HCT116 (cell line): ENCODE measurements around the gene TNRC6C. TPM values are rescaled to one million over a fixed set of nuclear protein-coding genes. Genes with fewer than 3 reads are reported as not detected.

ENCODE experiments used
- ATAC-seq: fragments of 200-7000 bp; cut with Tn5 transposase; 2 replicates; pipeline ENCODE4 v1.9.1; 2020; ENCODE audit warnings: mild to moderate bottlenecking, moderate library complexity
- BruUV-seq: library from RNA; stranded (reverse); fragments of 400-500 nt; replicated peaks from 2 replicates; lab custom pipeline; 2021; lab: Mats Ljungman, UMichigan
- CTCF ChIA-PET: fragments of 300-600 bp; sonication (Branson Sonifier 250); formaldehyde crosslinking; loops from one replicate; lab custom pipeline; 2021; ENCODE audit warnings: antibody characterized with exemption; lab: Charles Lee
- POLR2A ChIA-PET: fragments of 300-600, 350-600 bp; sonication (Branson Sonifier 250); formaldehyde crosslinking; loops from one replicate; lab custom pipeline; 2021; ENCODE audit warnings: antibody characterized with exemption; lab: Charles Lee
- RAD21 ChIA-PET, 2 experiments: fragments of 300-600 bp; sonication (Branson Sonifier 250); formaldehyde crosslinking; loops; one replicate each; lab custom pipeline; 2023; ENCODE audit warnings: low total read pairs in 2 of 2; ENCODE audit not compliant: uncharacterized antibody in 2 of 2, unreplicated experiment in 2 of 2, low non-redundant PET in 1 of 2; lab: Charles Lee
- DNase-seq: peaks from one replicate; pipeline ENCODE4 v3.0.0-alpha.2; 2010; ENCODE audit warnings: low read depth, low spot score
- H2AFZ ChIP-seq: fragments of 200-600 bp; shearing (Covaris generic), sonication (generic); 2 replicates; pipeline ENCODE4 v1.6.1; 2017; ENCODE audit warnings: low read depth, mixed run types, mixed read lengths, antibody characterized with exemption, low read length; ENCODE audit not compliant: poor library complexity, severe bottlenecking
- H3K27ac ChIP-seq: 2 replicates; pipeline ENCODE4 v1.5.1; 2012; ENCODE audit warnings: low read depth, low read length
- H3K27me3 ChIP-seq: fragments of 200-600 bp; sonication (generic); 2 replicates; pipeline ENCODE4 v1.6.1; 2016; ENCODE audit warnings: mixed run types, low read length, mixed read lengths; ENCODE audit not compliant: insufficient read depth
- H3K36me3 ChIP-seq, 2 experiments: fragments of 200-500 bp in 1 of 2; fragments of 200-600 bp in 1 of 2; sonication (Bioruptor generic) in 1 of 2; sonication (generic) in 1 of 2; 2 replicates each; pipeline versions ENCODE4 v1.5.1 to v1.6.1; 2014 to 2016; ENCODE audit warnings: low read length in 2 of 2, inconsistent platforms in 1 of 2, mixed read lengths in 1 of 2, mixed run types in 1 of 2; ENCODE audit not compliant: insufficient read depth in 2 of 2, control insufficient read depth in 1 of 2
- H3K4me1 ChIP-seq, 2 experiments: fragments of 200-600 bp in 1 of 2; sonication (generic) in 1 of 2; 2 replicates each; pipeline versions ENCODE4 v1.5.1 to v1.6.1; 2012 to 2017; ENCODE audit warnings: low read length in 2 of 2, inconsistent platforms in 1 of 2, mild to moderate bottlenecking in 1 of 2, mixed read lengths in 1 of 2, mixed run types in 1 of 2, moderate library complexity in 1 of 2; ENCODE audit not compliant: insufficient read depth in 2 of 2, control insufficient read depth in 1 of 2
- H3K4me2 ChIP-seq: fragments of 200-600 bp; sonication (generic); 2 replicates; pipeline ENCODE4 v1.6.1; 2017; ENCODE audit warnings: mixed run types, low read length, mixed read lengths
- H3K4me3 ChIP-seq, 2 experiments: fragments of 200-600 bp in 1 of 2; sonication (generic) in 1 of 2; replicated peaks in 1 of 2; 2 replicates each; pipeline ENCODE4 v1.5.1; 2011 to 2016; ENCODE audit warnings: low read length in 2 of 2, control low read depth in 1 of 2, low read depth in 1 of 2, mild to moderate bottlenecking in 1 of 2, mixed read lengths in 1 of 2, mixed run types in 1 of 2
- H3K79me2 ChIP-seq: fragments of 200-600 bp; sonication (generic); 2 replicates; pipeline ENCODE4 v1.6.1; 2017; ENCODE audit warnings: mild to moderate bottlenecking, mixed run types, low read length, moderate library complexity, mixed read lengths; ENCODE audit not compliant: insufficient read depth
- H3K9ac ChIP-seq: fragments of 200-600 bp; sonication (generic); 2 replicates; pipeline ENCODE4 v1.6.1; 2016; ENCODE audit warnings: low read length, mixed read lengths
- H3K9me2 ChIP-seq: fragments of 200-600 bp; sonication (generic), shearing (Covaris generic); 2 replicates; pipeline ENCODE4 v1.6.1; 2017; ENCODE audit warnings: mixed run types, mild to moderate bottlenecking, moderate library complexity; ENCODE audit not compliant: insufficient read depth
- H3K9me3 ChIP-seq, 2 experiments: fragments of 200-500 bp in 1 of 2; fragments of 200-600 bp in 1 of 2; sonication (Bioruptor generic) in 1 of 2; sonication (generic) in 1 of 2; 2 replicates each; pipeline ENCODE4 v1.6.1; 2014 to 2017; ENCODE audit warnings: low read length in 2 of 2, mixed read lengths in 2 of 2, inconsistent platforms in 1 of 2, low read depth in 1 of 2, mild to moderate bottlenecking in 1 of 2, mixed run types in 1 of 2, moderate library complexity in 1 of 2; ENCODE audit not compliant: control insufficient read depth in 1 of 2, insufficient read depth in 1 of 2
- H4K20me1 ChIP-seq: fragments of 200-600 bp; sonication (generic), shearing (Covaris generic); 2 replicates; pipeline ENCODE4 v1.6.1; 2017; ENCODE audit warnings: mixed run types, mild to moderate bottlenecking, moderate library complexity; ENCODE audit not compliant: insufficient read depth
- ATF3 ChIP-seq: IDR thresholded peaks from 2 replicates; pipeline ENCODE4 v1.6.1; 2012
- CBX3 ChIP-seq: IDR thresholded peaks from 2 replicates; pipeline ENCODE4 v1.6.1; 2012; ENCODE audit warnings: low read depth
- CEBPB ChIP-seq: IDR thresholded peaks from 2 replicates; pipeline ENCODE4 v1.6.1; 2012; ENCODE audit warnings: low read depth
- CTCF ChIP-seq, 3 experiments: fragments of 200-600 bp in 1 of 3; sonication (generic) in 1 of 3; IDR thresholded peaks in 2 of 3; conservative IDR thresholded peaks in 1 of 3; 2 replicates each; pipeline ENCODE4 v1.5.1; 2012 to 2017; ENCODE audit warnings: low read depth in 2 of 3, low read length in 2 of 3, antibody characterized with exemption in 1 of 3, borderline replicate concordance in 1 of 3, control low read depth in 1 of 3, mild to moderate bottlenecking in 1 of 3, mixed read lengths in 1 of 3, mixed run types in 1 of 3, moderate library complexity in 1 of 3; ENCODE audit not compliant: insufficient read depth in 1 of 3
- ELF1 ChIP-seq: IDR thresholded peaks from 2 replicates; pipeline ENCODE4 v1.6.1; 2012; ENCODE audit warnings: low read depth, borderline replicate concordance
- EZH2 ChIP-seq: fragments of 200-600 bp; sonication (generic); IDR thresholded peaks from 2 replicates; pipeline ENCODE4 v1.6.1; 2017; ENCODE audit warnings: antibody characterized with exemption, mixed run types
- FOSL1 ChIP-seq: IDR thresholded peaks from 2 replicates; pipeline ENCODE4 v1.6.1; 2012; ENCODE audit warnings: low read depth
- JUND ChIP-seq: IDR thresholded peaks from 2 replicates; pipeline ENCODE4 v1.6.1; 2012
- MAX ChIP-seq: IDR thresholded peaks from 2 replicates; pipeline ENCODE4 v1.6.1; 2012
- POLR2A ChIP-seq: IDR thresholded peaks from 2 replicates; pipeline ENCODE4 v1.7.0; 2011; ENCODE audit warnings: borderline replicate concordance; ENCODE audit not compliant: insufficient read depth, insufficient read length; ENCODE audit errors: extremely low read depth
- RAD21 ChIP-seq: IDR thresholded peaks from 2 replicates; pipeline ENCODE4 v1.6.1; 2012; ENCODE audit warnings: low read depth, mild to moderate bottlenecking
- SIN3A ChIP-seq: IDR thresholded peaks from 2 replicates; pipeline ENCODE4 v1.6.1; 2012; ENCODE audit warnings: low read depth
- SP1 ChIP-seq: IDR thresholded peaks from 2 replicates; pipeline ENCODE4 v1.6.1; 2012; ENCODE audit warnings: low read depth
- TCF7L2 ChIP-seq: IDR thresholded peaks from 2 replicates; pipeline ENCODE4 v1.7.0; 2011; ENCODE audit warnings: borderline replicate concordance, inconsistent platforms; ENCODE audit not compliant: insufficient read depth, insufficient read length; ENCODE audit errors: extremely low read depth
- YY1 ChIP-seq: IDR thresholded peaks from 2 replicates; pipeline ENCODE4 v1.6.1; 2011; ENCODE audit warnings: low read length, low read depth, moderate library complexity, mild to moderate bottlenecking; ENCODE audit not compliant: insufficient replicate concordance; ENCODE audit errors: extremely low read depth
- ZFX ChIP-seq: fragments of 450-650 bp; IDR thresholded peaks from 2 replicates; pipeline ENCODE4 v1.6.1; 2017
- ZNF274 ChIP-seq: fragments of 200-500 bp; sonication (Bioruptor generic); IDR thresholded peaks from 2 replicates; pipeline ENCODE4 v1.6.1; 2014; ENCODE audit warnings: mild to moderate bottlenecking, low read depth, low read length, inconsistent platforms
- intact Hi-C: fragments of 100-400 bp; cut with micrococcal nuclease; formaldehyde crosslinking; loops from 2 replicates; pipeline ENCODE4 v1.10.0; 2022
- total RNA-seq: library from RNA; stranded (reverse); gene quantifications from one replicate; pipeline ENCODE4 v1.2.1, GENCODE V29; 2021; ENCODE audit not compliant: unreplicated experiment

The TNRC6C gene
- total RNA-seq, 1 experiment from 2014 or later: 23.4 TPM

- H3K9me2 ChIP-seq: no peaks in the 10 kb centered on the region
- H2AFZ ChIP-seq: no peak overlapping the region
- intact Hi-C loops: no loop called here
- no peak overlapping the region for H3K27ac ChIP-seq
- BruUV-seq: no TSS peak
- H3K36me3 ChIP-seq: no peaks in the 10 kb centered on the region; a peak in 1 of 4 replicates
- no peaks in the 10 kb centered on the region for H3K79me2 ChIP-seq
- H3K27me3 ChIP-seq: no peaks in the 10 kb centered on the region
- POLR2A ChIA-PET: no interaction called here
- ATAC-seq: no peak
- no peak overlapping the region for H3K4me3 ChIP-seq
- H3K9me3 ChIP-seq: no peaks in the 10 kb centered on the region
- no peak overlapping the region for H3K9ac ChIP-seq
- H3K4me2 ChIP-seq: no peak overlapping the region
- no peaks in the 10 kb centered on the region for H4K20me1 ChIP-seq
- RAD21 ChIA-PET: no interaction called here
- TF ChIP-seq CTCF (IDR thresholded peaks at IDR 0.05 in 2 of 3, conservative IDR thresholded peaks at IDR 0.05 in 1 of 3; ENCODE audit: borderline replicate concordance in 1 of 3, insufficient read depth in 1 of 3, low read depth in 2 of 3, low read length in 2 of 3) (no peak), EZH2 (no peak), ZNF274 (no peak), ATF3 (no peak), SP1 (no peak), FOSL1 (no peak), JUND (no peak), RAD21 (no peak), YY1 (no peak), CEBPB (no peak), ZFX (no peak), POLR2A (no peak), SIN3A (no peak), MAX (no peak), ELF1 (no peak), TCF7L2 (no peak), CBX3 (no peak)
- TF ChIP-seq, all 23 proteins: peak for 0
- peaks cover 0 to 4% of the 10 kb centered on the region in 2 experiments; a peak in 1 of 4 replicates for H3K4me1 ChIP-seq
- CTCF ChIA-PET: interaction anchor here (1.2 to 2.3 kb wide), 2 partner anchors 28 to 141 kb away, joined by 3 to 10 read pairs; no protein-coding TSS in a partner anchor
- DNase-seq: no peak
These were observed 150.9 kb downstream of the TNRC6C start for GRCh38 chr17:78109489-78109761.
